ENCODE data around the gene LRCOL1. TPM values are rescaled to one million over a fixed set of nuclear protein-coding genes. Genes with fewer than 3 reads are reported as not detected.

The LRCOL1 gene
- total and polyA plus RNA-seq, 10 donors, result 0.54 to 4.1 (median 1.4) TPM; not detected in 2

GRCh38 chr12:132580701-132581292, 29.6 kb downstream of the LRCOL1 start:
- Histone ChIP-seq H3K27me3 (replicated peaks in 1 of 7) (no peaks in the 10 kb centered on the region), H3K36me3 (peaks cover 4 to 91% (median 35%) of the 10 kb centered on the region in 6 donors), H3K27ac (no peak overlapping the region), H3K9me3 (no peaks in the 10 kb centered on the region), H3K4me1 (no peaks in the 10 kb centered on the region), H3K4me3 (no peak overlapping the region)
- no peak for DNase-seq
- intact Hi-C loops (cut with DNase I; ENCODE audit: low total_unique reads), result no loop called here
- WGBS, 5 donors, result 90 to 95% (median 94%) methylated on average over 7 to 12 of the region's 12 CpGs
- TF ChIP-seq POLR2AphosphoS5 (IDR thresholded peaks at IDR 0.05) (no peak), CTCF (IDR thresholded peaks at IDR 0.05 in 8 of 11, conservative IDR thresholded peaks at IDR 0.05 in 3 of 11) (no peak), POLR2A (IDR thresholded peaks at IDR 0.05) (no peak)

- no peaks in the 10 kb centered on the region for H3K9me3 ChIP-seq
- no peak for DNase-seq
- no peak overlapping the region for H3K27ac ChIP-seq
- no peak for TF ChIP-seq CTCF (IDR thresholded peaks at IDR 0.05 in 8 of 11, conservative IDR thresholded peaks at IDR 0.05 in 3 of 11)
- TF ChIP-seq POLR2A (IDR thresholded peaks at IDR 0.05), result no peak
- TF ChIP-seq POLR2AphosphoS5 (IDR thresholded peaks at IDR 0.05), result no peak
- H3K36me3 ChIP-seq, result peaks cover 4 to 96% (median 46%) of the 10 kb centered on the region in 6 donors
- intact Hi-C loops (cut with DNase I; ENCODE audit: low total_unique reads), result no loop called here
- no peaks in the 10 kb centered on the region for H3K4me1 ChIP-seq
- H3K4me3 ChIP-seq, result no peak overlapping the region
- no peaks in the 10 kb centered on the region for H3K27me3 ChIP-seq (replicated peaks in 1 of 7)
- 92 to 99% (median 93%) methylated on average over 12 of the region's 12 CpGs for WGBS, 5 donors
Observed at GRCh38 chr12:132579744-132580143, 30.6 kb downstream of the LRCOL1 start.

GRCh38 chr12:132578826-132579225, 31.6 kb downstream of the LRCOL1 start:
- 79 to 90% (median 82%) methylated on average over 11 of the region's 11 CpGs for WGBS, 5 donors
- Histone ChIP-seq H3K36me3 (peaks cover 4 to 96% (median 55%) of the 10 kb centered on the region in 6 donors), H3K9me3 (no peaks in the 10 kb centered on the region), H3K4me3 (no peak overlapping the region), H3K27ac (no peak overlapping the region), H3K27me3 (replicated peaks in 1 of 7) (no peaks in the 10 kb centered on the region), H3K4me1 (no peaks in the 10 kb centered on the region)
- no peak for DNase-seq
- TF ChIP-seq POLR2AphosphoS5 (IDR thresholded peaks at IDR 0.05), result no peak
- no peak for TF ChIP-seq CTCF (IDR thresholded peaks at IDR 0.05 in 8 of 11, conservative IDR thresholded peaks at IDR 0.05 in 3 of 11)
- TF ChIP-seq POLR2A (IDR thresholded peaks at IDR 0.05), result no peak
- intact Hi-C loops (cut with DNase I; ENCODE audit: low total_unique reads), result no loop called here

GRCh38 chr12:132578118-132578517, 32.3 kb downstream of the LRCOL1 start:
- intact Hi-C loops (cut with DNase I; ENCODE audit: low total_unique reads), result no loop called here
- 74 to 91% (median 87%) methylated on average over 9 to 11 of the region's 11 CpGs for WGBS, 5 donors
- no peaks in the 10 kb centered on the region for H3K9me3 ChIP-seq
- H3K4me1 ChIP-seq, result no peaks in the 10 kb centered on the region
- H3K27me3 ChIP-seq (replicated peaks in 1 of 7), result no peaks in the 10 kb centered on the region
- TF ChIP-seq POLR2A (IDR thresholded peaks at IDR 0.05), result no peak
- TF ChIP-seq CTCF (IDR thresholded peaks at IDR 0.05 in 8 of 11, conservative IDR thresholded peaks at IDR 0.05 in 3 of 11), result no peak
- TF ChIP-seq POLR2AphosphoS5 (IDR thresholded peaks at IDR 0.05), result no peak
- peaks cover 4 to 100% (median 57%) of the 10 kb centered on the region in 6 donors for H3K36me3 ChIP-seq
- H3K4me3 ChIP-seq, result no peak overlapping the region
- no peak for DNase-seq
- no peak overlapping the region for H3K27ac ChIP-seq

All from spleen (tissue), 11 donors.